ENCODE measurements around the gene KRTAP10-11.

DNA sequence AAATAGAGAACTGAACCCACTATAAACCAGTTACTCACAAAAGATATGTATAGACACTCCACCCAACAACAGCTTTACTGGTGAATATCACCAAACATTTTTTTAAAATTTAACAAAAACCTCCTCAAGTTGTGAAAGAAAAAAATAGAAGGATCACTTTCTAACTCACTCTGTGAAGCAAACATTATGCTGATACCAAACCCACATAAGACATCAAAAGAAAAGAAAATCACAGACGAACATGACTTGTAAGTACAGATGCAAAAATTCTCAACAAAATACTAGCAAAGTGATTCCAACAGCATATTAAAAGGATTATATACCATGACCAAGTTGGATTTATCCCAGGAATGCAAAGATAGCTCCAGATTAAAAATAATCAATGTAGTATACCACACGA, 45.5 kb downstream of the KRTAP10-11 start:
- TF ChIP-seq, protein P1, sequence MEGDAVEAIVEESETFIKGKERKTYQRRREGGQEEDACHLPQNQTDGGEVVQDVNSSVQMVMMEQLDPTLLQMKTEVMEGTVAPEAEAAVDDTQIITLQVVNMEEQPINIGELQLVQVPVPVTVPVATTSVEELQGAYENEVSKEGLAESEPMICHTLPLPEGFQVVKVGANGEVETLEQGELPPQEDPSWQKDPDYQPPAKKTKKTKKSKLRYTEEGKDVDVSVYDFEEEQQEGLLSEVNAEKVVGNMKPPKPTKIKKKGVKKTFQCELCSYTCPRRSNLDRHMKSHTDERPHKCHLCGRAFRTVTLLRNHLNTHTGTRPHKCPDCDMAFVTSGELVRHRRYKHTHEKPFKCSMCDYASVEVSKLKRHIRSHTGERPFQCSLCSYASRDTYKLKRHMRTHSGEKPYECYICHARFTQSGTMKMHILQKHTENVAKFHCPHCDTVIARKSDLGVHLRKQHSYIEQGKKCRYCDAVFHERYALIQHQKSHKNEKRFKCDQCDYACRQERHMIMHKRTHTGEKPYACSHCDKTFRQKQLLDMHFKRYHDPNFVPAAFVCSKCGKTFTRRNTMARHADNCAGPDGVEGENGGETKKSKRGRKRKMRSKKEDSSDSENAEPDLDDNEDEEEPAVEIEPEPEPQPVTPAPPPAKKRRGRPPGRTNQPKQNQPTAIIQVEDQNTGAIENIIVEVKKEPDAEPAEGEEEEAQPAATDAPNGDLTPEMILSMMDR (IDR thresholded peaks at IDR 0.05; ENCODE audit: low read length), result no peak
- TF ChIP-seq EZH2 (IDR thresholded peaks at IDR 0.05; ENCODE audit: borderline replicate concordance, low read length), result no peak

Data from OCI-LY1 (cell line).